Inferior parietal cortex (tissue), 1 donor: ENCODE measurements around the gene BRSK1.

Experiments used
- DNase-seq: peaks from one replicate; pipeline ENCODE4 v3.0.0-alpha.2; 2016; ENCODE audit errors: extremely low spot score

The BRSK1 gene

DNA sequence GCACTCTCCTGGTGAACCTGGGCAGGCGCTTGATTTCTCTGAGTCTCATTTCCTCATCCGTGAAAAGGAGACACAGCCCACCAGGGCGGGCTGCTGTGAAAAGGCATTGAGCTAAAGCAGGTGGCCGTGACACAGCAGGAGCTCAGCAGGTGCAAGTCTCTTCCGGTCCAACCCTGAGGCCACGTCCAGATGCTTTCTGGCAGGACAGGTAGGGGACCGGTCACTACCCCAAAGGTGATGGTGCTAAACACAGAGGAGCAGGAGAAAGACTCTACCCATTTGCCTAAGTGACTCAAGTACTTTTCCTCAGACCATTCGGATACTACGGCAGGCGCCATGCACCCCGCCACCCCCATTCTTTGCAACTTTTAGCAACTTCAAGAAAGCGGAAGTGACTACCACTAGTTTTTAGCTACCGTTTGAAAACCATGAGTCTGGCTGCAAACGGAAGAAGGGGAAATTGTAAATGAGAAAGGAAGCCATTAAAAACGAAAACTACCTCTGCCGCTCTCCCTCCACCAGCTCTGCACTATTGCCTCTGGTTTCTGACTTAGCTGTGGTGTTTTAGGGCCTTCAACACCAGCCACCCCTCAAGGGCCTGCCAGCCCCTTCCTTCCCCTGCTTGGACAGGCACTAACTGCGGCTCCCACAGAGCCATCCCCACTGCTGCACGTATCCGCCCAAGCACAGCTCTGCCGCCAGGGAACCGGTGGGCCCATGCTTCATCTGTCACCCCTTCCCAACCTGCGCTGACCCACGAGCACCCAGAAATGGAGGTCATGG is 29.8 kb upstream of the BRSK1 start:
- no peak for DNase-seq

DNA sequence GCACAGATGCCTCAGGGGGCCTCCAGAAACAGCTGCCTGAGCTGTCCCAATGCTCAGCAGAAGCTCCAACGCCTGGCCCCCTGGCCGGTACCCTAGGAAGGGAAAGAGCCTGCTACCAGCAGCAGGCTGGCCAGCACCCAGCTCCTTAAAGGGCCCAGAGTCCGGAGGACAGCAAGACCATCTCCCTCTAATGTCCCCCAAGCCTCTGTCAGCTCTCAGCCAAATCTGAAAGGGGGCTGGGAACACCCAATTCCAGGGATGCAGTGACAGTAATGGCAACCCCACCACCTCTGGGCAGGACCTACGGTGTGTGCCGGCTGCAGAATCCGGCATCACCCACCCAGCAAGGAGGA is 29.2 kb upstream of the BRSK1 start:
- DNase-seq, result no peak

DNA sequence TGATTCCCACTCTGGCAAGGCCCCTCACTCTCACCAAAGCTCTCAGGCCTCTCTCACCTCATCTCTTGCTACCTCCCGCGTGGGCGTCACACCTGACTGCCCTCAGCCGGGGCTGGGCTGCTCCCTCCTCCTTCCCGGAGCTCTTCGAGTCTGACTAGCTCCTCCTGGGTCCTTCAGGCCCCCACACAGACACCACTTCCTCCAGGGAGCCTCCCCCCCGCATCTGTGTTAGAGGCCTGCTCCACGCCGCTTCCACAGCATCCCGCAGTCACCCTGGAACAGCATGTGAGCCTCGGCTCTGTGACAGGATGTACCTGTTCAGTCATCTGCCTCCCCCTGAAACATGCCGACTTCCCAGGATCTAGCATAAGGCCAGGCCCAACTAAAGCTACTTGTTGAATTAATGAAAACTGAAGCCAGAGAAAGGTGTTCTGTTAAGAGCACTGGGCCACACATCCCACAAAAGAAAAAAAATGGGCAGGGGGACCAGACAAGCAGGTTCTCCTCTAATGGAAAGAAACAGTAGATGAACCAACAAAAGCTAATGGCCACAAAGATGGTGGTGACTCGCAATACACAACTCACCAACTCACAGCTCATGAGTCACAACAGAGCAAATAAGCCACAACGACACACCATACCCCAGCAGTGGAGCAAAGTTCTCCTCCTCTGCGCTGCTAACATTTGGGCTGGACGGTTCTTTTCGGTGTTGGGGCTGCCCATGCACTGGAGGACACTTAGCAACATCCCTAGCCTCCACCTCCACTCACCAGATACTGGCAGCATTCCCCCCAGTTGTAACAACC is 28.0 kb upstream of the BRSK1 start:
- DNase-seq, result no peak

DNA sequence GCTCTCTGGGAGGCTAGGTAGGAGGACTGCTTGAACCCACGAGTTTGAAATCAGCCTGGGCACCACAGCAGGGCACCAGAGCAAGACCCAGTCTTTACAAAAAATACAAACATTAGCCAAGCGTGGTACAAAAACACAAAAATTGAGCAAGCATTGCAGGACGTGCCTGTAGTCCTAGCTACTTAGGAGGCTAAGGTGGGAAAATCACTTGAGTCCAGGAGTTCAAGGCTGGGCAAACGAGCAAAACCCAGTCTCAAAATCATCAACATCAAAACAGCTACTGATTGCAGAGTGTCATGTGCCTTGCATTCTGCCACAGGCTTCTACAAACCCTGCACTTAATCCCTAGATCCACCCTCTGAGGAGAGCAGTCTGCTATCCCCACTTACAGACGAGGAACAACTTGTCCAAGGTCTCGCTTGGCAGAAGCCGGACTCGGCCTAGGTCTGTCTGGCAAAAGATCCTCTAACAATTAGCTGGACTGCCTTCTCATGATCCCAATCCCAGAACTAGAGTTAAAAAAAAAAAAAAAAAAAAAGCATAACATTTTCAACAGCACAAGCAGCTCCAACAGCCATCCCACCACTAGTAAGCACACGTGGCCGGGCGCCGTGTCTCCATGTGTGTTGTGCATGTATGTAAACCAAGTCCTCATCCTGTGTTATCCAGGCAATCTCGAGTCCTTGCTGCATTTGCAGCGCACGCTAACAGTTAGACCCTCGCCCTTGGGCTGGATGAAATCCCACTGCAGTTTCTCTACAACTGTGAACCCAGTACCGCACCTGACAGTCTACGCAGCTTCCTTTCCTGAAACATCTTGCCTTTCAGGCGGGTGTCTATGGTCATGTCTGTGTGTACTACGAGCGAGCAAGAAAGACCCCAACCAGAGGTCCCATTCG is 27.0 kb upstream of the BRSK1 start:
- DNase-seq, result no peak

DNA sequence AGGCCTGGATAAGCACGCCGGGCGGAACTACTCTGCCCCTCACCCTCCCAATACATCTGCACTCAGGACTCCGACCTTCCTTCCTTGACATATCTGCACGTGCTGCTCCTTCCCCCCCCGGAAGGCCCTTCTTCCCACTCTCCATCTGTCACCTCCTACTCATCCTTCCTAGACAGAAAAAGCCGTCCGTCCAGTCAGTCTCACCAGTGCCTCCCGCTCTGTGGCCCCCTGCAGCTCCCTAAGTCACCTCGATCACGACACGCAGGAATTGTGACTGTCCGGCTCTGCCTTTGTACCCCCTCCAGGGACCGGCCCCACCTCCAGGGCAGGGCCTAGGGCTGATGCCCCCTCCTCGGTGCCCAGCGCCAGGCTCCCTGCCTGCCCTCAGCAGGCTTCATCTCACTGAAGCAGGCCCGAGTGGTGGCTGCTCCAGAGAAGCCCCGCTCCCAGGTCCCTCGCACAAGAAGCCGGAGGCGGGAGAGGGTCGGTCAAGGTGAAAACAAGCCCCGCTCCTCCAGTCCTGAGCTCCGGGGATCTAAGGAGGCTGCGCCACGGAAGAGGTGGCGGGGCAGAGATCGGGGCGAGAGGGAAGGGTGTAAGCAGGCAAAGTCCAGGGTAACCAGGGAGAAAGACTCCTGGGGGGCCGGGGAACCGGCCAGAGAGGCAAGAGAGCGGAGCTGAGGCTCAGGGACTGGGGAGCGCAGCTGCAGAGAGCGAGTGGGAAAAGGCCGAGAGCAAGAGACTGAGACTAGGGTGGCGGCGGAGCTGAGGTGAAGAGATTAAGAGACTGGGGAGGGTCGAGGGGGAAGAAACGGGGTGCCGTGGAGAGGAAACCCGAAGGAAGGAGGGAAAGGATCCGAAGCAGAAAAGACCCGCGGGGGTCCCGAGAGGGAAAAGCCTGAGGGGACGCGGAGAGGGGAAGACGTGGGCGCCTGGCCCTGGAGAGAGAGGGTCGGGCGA is 26.1 kb upstream of the BRSK1 start:
- no peak for DNase-seq

DNA sequence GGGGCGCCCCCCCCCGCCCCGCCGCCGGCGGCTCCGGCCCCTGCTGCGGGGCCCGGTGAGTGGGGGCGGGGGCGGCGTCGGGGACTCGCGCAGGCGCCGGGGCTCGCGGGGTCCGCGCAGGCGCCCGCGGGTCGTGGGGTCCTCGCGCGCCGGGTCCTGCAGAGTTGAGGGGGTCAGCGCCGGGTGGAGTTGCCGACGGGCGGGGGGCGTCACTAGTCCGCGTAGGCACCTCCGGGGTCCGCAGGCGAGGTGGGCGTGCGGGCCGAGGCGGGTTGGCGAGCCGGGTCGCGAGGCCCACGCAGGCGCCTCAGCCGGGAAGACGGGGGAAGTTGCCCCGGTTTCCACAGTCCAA is 25.3 kb upstream of the BRSK1 start:
- no peak for DNase-seq

DNA sequence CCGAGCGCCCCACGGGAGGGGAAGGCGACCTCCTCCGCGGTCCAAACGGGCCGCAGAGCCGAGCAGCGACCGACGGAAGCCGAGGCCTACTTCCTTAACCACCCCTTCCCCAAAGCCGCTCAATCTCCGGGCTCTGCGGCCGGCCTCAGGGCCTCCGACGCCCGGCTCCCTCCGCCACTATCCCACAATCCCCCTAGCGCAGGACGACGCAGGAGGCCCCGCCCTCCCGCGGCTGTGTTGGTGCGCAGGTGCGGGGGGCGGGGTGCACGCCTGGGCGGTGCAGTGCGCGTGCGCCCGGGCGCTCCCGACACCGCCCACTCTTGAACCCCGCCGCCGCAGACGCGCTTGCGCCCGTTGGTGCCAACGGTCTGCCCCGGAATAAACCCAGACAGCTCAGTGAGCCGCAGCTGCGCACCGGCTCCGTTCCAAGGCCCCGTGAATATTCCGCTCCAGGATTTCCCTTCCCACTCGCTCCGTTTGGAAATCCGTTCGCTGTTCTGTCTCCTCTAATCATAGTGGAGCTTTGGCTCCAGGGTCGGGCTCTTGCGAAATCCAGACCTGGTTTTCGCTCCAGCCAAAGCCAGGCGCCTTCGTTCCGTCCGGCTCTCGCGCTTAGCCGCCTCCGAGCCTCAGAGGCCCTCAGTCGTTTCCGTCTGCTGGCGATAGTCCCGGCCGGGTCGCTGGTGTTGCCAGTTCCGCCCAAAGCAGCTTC is 24.8 kb upstream of the BRSK1 start, which contains the start of gene PPP6R1:
Gene PPP6R1, minus strand, starts transcription at position 190 of the 712 bp plus-strand sequence. CDS start 11,914 bp downstream, outside the sequence.
- peak; percentile 99 for DNase-seq

DNA sequence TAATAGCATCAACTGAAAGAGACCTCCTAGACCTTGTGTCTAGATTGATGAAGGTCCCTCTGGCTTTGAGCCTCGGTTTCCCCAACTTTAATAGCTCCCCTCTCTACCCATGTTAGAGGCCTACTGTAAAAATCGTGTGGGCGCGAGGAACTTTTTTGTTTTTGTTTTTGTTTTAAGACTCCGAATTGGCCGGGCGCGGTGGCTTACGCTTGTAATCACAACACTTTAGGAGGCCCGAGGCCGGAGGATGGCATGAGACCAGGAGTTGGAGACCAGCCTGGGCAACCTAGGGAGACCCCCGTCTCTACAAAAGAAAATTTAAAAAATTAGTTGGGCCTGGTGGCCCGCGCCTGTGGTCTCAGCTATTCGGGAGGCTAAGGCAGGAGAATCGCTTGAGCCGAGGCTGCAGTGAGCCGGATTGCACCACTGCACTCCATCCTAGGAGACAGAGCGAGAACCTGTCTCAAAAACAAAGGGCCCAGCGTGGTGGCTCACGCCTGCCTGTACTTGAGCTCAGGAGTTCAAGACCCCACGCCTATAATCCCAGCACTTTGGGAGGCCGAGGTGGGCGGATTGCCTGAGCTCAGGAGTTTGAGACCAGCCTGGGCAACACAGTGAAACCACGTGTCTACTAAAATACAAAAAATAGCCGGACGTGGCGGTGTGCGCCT is 24.1 kb upstream of the BRSK1 start:
- no peak for DNase-seq

DNA sequence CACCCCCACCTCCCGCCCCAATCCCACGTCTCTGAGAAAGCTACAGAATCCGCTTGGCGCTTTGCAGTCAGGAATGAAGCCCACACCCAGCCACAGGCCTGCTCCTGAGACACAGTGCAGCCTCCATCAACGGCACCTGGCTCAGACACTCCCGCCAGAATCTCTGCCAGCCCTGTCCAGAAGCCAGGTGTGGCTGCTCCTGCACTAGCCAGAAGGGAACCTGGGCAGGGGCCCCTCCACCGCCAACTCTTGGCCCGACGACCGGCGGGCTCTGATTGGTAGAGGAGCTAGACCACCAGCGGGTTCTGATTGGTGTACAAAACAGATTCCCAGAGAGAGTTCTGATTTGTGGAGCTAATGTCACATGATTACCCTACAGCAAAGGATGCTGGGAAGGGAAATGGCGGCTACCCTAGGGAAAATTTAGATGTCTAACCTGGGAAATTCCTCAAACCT is 22.1 kb upstream of the BRSK1 start:
- DNase-seq, result no peak

DNA sequence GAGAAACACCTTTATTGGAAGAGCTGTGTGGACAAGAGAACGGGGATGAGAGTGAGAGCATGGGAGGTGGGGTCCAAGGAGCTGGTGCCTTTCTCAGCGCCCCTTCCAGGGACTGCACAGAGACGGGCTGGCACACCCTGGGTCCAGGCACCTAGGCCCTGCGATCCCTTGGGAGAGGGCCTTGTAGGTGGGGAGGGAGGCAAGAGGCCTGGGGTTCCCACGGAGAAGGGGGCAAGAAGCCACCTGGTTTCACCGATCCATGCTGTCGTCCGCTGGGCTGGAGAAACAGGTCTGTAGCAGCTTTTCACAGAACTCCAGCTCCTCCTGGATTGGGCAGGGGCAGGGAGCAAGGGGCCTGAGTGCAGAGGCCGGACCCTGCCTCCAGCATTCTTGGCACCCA is 21.4 kb upstream of the BRSK1 start:
- no peak for DNase-seq

DNA sequence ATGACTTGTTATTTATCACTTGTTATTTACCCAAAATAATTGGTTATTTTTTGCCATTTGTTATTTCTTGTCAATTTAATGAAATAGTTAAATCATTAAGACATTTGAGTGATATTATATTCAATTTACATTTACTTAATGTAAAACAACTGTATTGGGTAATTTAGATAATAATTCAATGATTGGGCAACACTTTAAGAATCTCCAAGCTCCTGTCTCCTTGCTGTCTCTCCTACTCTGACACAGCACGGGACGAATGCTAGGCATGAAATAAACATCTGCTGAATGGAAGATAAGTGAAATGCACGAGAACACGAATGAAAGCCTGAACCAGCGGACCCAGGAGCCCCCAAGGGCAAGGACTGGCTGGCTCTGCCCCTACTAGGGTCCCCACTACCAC is 19.3 kb upstream of the BRSK1 start:
- DNase-seq, result no peak

DNA sequence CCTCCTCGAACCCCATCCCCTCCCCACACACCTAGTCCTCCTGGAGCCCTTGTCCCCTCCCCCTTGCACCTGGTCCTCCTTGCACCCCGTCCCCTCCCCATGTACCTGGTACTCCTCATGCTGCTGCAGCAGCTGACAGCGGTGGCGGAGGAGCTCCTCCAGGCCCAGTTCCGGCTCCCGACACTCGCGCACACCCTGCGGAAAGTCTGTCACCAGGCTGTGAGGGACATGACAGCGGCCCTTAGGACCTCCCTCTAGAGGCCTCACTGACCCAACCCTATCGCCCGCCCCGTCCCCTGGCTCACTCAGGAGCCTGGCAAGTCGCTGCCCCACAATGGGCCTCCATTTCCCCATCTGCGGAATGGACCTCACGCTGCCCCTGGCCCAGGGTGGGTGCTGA is 18.6 kb upstream of the BRSK1 start:
- DNase-seq, result no peak

DNA sequence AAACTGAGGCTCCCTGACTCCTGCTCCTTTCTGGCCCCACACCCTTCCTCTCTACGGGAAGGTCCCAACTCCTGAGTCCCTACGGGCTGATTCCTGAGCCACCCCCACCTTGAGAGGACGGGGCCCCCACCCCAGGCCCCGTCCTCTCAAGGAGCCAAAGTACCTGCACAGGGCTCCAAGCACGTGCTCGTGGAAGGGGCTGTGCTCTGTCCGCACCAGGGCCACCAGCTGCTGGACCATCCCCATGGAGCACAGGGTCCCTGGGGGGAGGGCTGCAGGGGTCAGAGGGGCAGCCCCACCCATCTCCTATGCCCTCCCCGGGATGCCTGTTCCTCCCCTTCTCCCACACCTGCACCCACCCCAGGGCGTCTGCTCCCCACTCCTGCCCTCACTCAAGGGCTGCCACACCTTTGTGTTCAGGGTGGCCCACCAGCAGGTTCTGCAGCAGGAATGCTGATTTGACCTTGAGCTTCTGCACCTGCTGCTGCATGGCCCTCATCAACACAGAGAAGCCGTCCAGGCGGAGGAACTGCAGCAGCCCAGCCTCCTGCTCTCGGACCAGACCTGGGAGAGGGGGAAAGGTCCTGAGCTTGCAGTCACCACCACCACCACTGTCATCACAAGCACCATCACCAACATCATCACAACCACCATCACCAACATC is 17.9 kb upstream of the BRSK1 start:
- DNase-seq, result no peak

DNA sequence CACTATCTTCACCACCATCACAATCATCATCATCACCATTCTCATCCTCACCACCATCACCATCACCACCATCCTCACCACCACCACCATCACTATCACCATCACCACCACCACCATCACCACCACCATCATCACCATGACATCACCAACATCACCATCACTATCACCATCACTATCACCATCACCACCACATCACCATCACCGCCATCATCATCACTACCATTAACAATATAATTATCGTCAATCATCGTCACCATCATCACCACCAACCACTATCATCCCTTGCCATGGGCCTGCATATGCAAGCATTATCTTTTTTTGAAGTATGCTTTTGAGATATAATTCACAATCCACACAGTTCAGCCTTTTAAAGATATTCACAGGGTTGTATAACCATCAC is 17.4 kb upstream of the BRSK1 start:
- DNase-seq, result no peak

DNA sequence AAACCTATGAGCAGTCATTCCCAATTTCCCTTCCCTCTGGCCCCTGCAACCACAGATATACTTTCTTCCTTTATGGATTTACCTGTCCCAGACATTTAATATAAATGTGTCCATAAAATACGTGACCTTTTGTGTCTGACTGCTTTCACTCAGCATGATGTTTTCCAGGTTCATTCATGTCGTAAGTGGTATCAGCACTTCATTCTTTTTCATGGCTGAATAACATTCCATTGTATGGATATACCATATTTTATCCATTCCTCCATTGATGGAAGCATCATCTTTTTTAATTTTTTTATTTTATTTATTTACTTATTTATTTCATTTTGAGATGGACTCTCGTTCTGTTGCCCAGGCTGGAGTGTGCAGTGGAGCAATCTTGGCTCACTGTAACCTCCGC is 17.0 kb upstream of the BRSK1 start:
- DNase-seq, result no peak

DNA sequence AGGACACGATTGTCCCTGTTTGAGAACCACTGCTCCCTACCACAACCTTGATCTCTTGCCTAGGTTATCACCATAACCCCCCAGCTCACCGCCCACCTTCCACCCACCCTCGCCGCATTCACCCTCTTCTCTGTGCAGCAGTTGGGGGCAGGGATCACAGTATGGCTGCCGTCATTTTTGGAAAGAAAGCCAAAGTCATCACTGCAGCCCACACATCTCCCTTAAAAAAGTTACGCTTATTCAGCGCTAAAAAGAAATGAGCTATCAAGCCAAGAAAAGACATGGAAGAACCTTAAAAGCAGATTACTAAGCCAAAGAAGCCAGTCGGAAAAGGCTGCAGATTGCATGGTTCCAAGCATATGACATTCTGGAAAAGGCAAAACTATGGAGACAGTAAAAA is 14.5 kb upstream of the BRSK1 start:
- DNase-seq, result peak; percentile 62

DNA sequence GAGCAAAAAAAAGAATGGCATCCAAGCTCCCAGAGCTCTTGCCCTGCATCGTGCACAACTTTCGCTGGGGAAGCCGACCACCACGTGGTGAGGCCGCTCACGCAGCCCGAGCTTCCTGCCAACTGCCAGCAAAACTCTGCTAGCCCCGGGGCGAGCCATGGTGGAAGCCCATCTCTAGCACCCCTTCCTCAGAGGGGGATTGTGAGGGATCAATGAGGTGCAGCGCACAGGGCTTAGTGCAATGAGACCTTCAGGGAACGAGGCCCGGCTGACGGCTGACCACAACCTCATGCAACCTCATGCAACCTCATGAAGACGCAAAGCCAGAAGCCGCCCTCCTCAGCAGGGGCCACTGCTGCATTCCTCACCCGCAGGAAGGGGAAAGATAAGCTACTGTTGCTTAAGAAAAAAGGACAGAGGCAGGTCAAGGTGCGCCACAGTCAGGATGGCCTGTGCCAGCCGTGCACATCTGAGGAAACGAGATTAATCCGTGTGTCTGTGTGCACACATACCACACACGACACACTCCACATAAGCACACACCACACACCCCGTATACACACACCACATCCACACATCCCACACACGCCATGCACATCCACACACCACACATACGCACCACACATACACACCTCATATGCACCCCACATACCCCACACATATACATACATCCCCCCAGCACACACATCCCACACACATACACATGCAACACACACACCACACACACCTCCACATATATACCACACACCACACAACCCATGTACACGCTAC is 13.4 kb upstream of the BRSK1 start:
- DNase-seq, result no peak

DNA sequence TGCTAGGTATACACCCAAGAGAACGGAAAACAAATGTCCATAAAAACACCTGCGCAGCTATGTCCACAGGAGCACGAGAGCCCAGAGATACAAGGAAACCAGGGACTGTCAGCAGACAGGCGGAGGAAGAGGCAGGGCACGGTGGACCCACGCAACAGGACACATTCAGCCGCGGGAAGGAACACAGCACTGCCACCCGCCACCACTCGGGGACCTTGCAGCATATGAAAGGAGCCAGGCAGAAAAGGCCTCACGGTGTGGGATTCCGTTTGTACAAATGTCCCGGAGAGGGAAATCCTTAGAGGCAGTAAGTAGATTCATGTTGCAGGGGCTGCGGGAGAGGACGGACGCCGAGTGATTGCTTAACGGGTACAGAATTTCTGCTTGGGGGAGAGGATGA is 11.7 kb upstream of the BRSK1 start:
- no peak for DNase-seq
